ENCODE results near the gene ZNF501. TPM values are rescaled to one million over a fixed set of nuclear protein-coding genes. Genes with fewer than 3 reads are reported as not detected.
A peak's percentile ranks its signal among the peaks of the same experiment; 100 is the strongest.

The ZNF501 gene
- total and polyA plus RNA-seq, 2 donors (not counting 1 experiment from before 2014, with no cell fraction given) = 0.79 to 7.2 TPM

GRCh38 chr3:44761424-44762169 is 32.2 kb downstream of the ZNF501 start, which contains the start of the genes KIAA1143 and KIF15:
Gene KIAA1143, minus strand, starts transcription at chr3:44761619. Its CDS starts 17 bp downstream, at chr3:44761602.
Gene KIF15, plus strand, starts transcription at chr3:44761794. Its CDS starts 72 bp downstream, at chr3:44761866.
- no peak for TF ChIP-seq EZH2 (IDR thresholded peaks at IDR 0.05; ENCODE audit: borderline replicate concordance, insufficient read depth, low read depth, low read length, poor library complexity, severe bottlenecking)
- no peak for TF ChIP-seq CTCF (IDR thresholded peaks at IDR 0.05)
- Histone ChIP-seq H3K36me3 (replicated peaks in 1 of 2; ENCODE audit: control extremely low read depth in 1 of 2, control insufficient read depth in 1 of 2, extremely low read depth in 1 of 2, insufficient read depth in 2 of 2, low read length in 1 of 2) (peaks cover 2 to 4% of the 10 kb centered on the region in 2 experiments), H4K20me1 (ENCODE audit: control insufficient read depth, insufficient read depth, low read length, poor library complexity, severe bottlenecking) (no peaks in the 10 kb centered on the region), H3K9ac (ENCODE audit: low read length) (peak within 1 kb of the TSS; percentile 96), H3K27me3 (replicated peaks in 1 of 4; ENCODE audit: control extremely low read depth in 1 of 4, control insufficient read depth in 3 of 4, insufficient read depth in 4 of 4, low read length in 3 of 4) (no peaks in the 10 kb centered on the region), H3K79me2 (ENCODE audit: control insufficient read depth, insufficient read depth, low read length) (peaks cover 52% of the 10 kb centered on the region), H3K4me2 (replicated peaks; ENCODE audit: low read depth, low read length, poor library complexity, severe bottlenecking) (peak within 1 kb of the TSS; percentile 98), H2AFZ (ENCODE audit: insufficient read depth, low read depth, low read length, poor library complexity, severe bottlenecking) (peak within 1 kb of the TSS; percentile 95), H3K4me3 (ENCODE audit: control extremely low read depth in 1 of 5, extremely low read depth in 1 of 5, insufficient read depth in 1 of 5, low read depth in 2 of 5, low read length in 4 of 5) (peak within 1 kb of the TSS; percentile 70 to 90 (median 88)), H3K27ac (ENCODE audit: low read length in 2 of 2) (peak within 1 kb of the TSS; percentile 65 to 91), H3K9me3 (ENCODE audit: control extremely low read depth in 1 of 3, control insufficient read depth in 2 of 3, insufficient read depth in 1 of 3, low read length in 2 of 3) (peaks cover 0 to 13% (median 3%) of the 10 kb centered on the region in 3 donors), H3K4me1 (ENCODE audit: control insufficient read depth in 2 of 2, insufficient read depth in 2 of 2, low read length in 2 of 2) (peaks cover 6 to 15% of the 10 kb centered on the region in 2 donors)
- Mint-ChIP-seq H3K27me3 (no peaks in the 10 kb centered on the region), H3K4me1 (peaks cover 24% of the 10 kb centered on the region), H3K27ac (peak within 1 kb of the TSS; percentile 96), H3K4me3 (peak within 1 kb of the TSS; percentile 93), H3K9me3 (ENCODE audit: insufficient read depth) (peaks cover 2% of the 10 kb centered on the region)
- peak; percentile 98 for DNase-seq
- intact Hi-C loops (cut with micrococcal nuclease) = loop anchor here (1.0 to 5.0 kb wide), 9 partner anchors 32 to 1989 kb away; partner anchors contain the start of genes ANO10, CCDC13, EXOSC7 and TCAIM
- peak; percentile 98 for ATAC-seq (ENCODE audit: low read depth)
- ChIA-PET CTCF (interaction anchor here (0.8 to 1.3 kb wide), 3 partner anchors 31 to 215 kb away, joined by 3 to 4 read pairs (median 3); partner anchors contain the start of genes EXOSC7, ZDHHC3 and ZNF501), POLR2A (interaction anchor here (0.7 to 1.5 kb wide), 8 partner anchors 31 to 424 kb away, joined by 3 to 6 read pairs (median 3); partner anchors contain the start of genes EXOSC7, ZDHHC3, ZKSCAN7 and ZNF197)
- under 1% methylated on average over 64 of the region's 64 CpGs for WGBS (ENCODE audit: insufficient coverage)

Measured in B cell (primary cell).